Heart left ventricle (tissue), 16 donors: Measurements from ENCODE around the gene ZEB2. TPM values are rescaled to one million over a fixed set of nuclear protein-coding genes. Genes with fewer than 3 reads are reported as not detected.

Experiments used
- ATAC-seq, 4 donors: fragments of 200-7000 bp; cut with Tn5 transposase; one replicate each; pipeline ENCODE4 v1.9.1; 2020 to 2022; ENCODE audit warnings: moderate library complexity in 4 of 4, mild to moderate bottlenecking in 3 of 4, moderate number of reproducible peaks in 1 of 4
- DNase-seq, 5 donors: peaks; one replicate each; pipeline ENCODE4 v3.0.0-alpha.2; 2020
- H3K27ac ChIP-seq, 12 donors: fragments of 200-600 bp; sonication (generic) in 4 of 12; one replicate each; pipeline versions ENCODE4 v1.5.0 to v1.8.0; 2016 to 2022; ENCODE audit warnings: mild to moderate bottlenecking in 2 of 12
- H3K27me3 ChIP-seq, 9 donors: fragments of 200-600 bp; sonication (generic) in 2 of 9; one replicate each; pipeline versions ENCODE4 v1.5.1 to v1.8.0; 2016 to 2022; ENCODE audit warnings: mild to moderate bottlenecking in 3 of 9
- H3K36me3 ChIP-seq, 9 donors: fragments of 200-600 bp; sonication (generic) in 2 of 9; one replicate each; pipeline versions ENCODE4 v1.5.0 to v1.8.0; 2018 to 2022; ENCODE audit warnings: mild to moderate bottlenecking in 2 of 9
- H3K4me1 ChIP-seq, 12 donors: fragments of 200-600 bp; sonication (generic) in 4 of 12; one replicate each; pipeline versions ENCODE4 v1.5.0 to v1.8.0; 2016 to 2022; ENCODE audit warnings: mild to moderate bottlenecking in 3 of 12
- H3K4me3 ChIP-seq, 12 donors: fragments of 200-600 bp; sonication (generic) in 4 of 12; one replicate each; pipeline versions ENCODE4 v1.5.0 to v1.8.0; 2017 to 2022; ENCODE audit warnings: mild to moderate bottlenecking in 9 of 12, moderate library complexity in 4 of 12
- H3K9me3 ChIP-seq, 12 donors: fragments of 200-600 bp; sonication (generic) in 4 of 12; one replicate each; pipeline versions ENCODE4 v1.5.0 to v1.8.0; 2016 to 2022; ENCODE audit warnings: mild to moderate bottlenecking in 1 of 12
- CTCF ChIP-seq, 12 donors: fragments of 200-600 bp; sonication (generic) in 4 of 12; IDR thresholded peaks; one replicate each; pipeline versions ENCODE4 v1.5.0 to v1.8.0; 2018 to 2022; ENCODE audit warnings: antibody characterized with exemption in 12 of 12, mild to moderate bottlenecking in 5 of 12
- POLR2A ChIP-seq, 2 donors: fragments of 450-650 bp; IDR thresholded peaks; one replicate each; pipeline ENCODE4 v1.6.1; 2017; ENCODE audit warnings: antibody characterized with exemption in 2 of 2, mild to moderate bottlenecking in 2 of 2, moderate library complexity in 2 of 2
- WGBS, 4 donors: extraction: QIAGEN DNeasy Blood & Tissue Kit in 2 of 4; methylation state at CpG; one replicate each; pipeline versions ENCODE4 v1.1.5 to v1.1.7; 2013 to 2018; 5-methylcytosine and 5-hydroxymethylcytosine counted together
- intact Hi-C, 10 donors: fragments of 100-400 bp; cut with DNase I; formaldehyde crosslinking; loops; one replicate each; pipeline versions ENCODE4 v1.11.1 to v1.14.2; 2022
- polyA plus RNA-seq, 2 donors: library from polyadenylated mRNA; stranded (reverse); fragments of 200-250 nt; gene quantifications; one replicate each; pipeline ENCODE4 v1.2.3, GENCODE V29; 2013
- total RNA-seq, 9 donors: library from RNA; depleted of rRNA in 2 of 9; stranded (reverse); fragments of >200 nt in 2 of 9; fragmentation: NEBNext Ultra II Directional in 3 of 9; extraction: Animal tissue kit (Norgen Biotek cat#: 25700) in 3 of 9; gene quantifications; one replicate each; pipeline versions ENCODE4 v1.1.0 to v1.2.4, GENCODE V29; 2016 to 2023
- donor health status: ischemic (EF 13 %, LVEDD 7.1; RV severe dilation, severe dysfunction).
- donor health status: healthy with polysubstance abuse.
- donor health status: DM: no; HTN: yes; CAD: no.
- donor health status: DM: no; HTN: no; CAD: no.
- donor health status: ischemic (EF 25% LVEDD 6.9; RV normal size, moderate dysfunction).
- donor health status: ischemic (EF 25% LVEDD 5.7; RV mildly dilated, moderate dysfunction).
- donor health status: healthy.
- donor health status: DM: yes; HTN: yes; CAD: no.
- donor health status: ischemic (EF 35%, LVEDD 5.7; RV mildly dilated, moderate dysfunction).
- donor health status: nonischemic (EF 11% LVEDD 7.7; RV severe dilation, severe dysfunction).
- donor health status: DM: yes; HTN: yes; CAD: no.
- donor health status: PGD.
- donor health status: ischemic (EF 29% LVEDD 5.4; RV normal size, mild dysfunction).
- donor health status: nonischemic (EF 23%, LVEDD 6.1; RV moderate dilation, normal function).

The ZEB2 gene
- total and polyA plus RNA-seq, 11 donors, result 23.1 to 168 (median 82.4) TPM

GRCh38 chr2:144522176-144522896 lies 2.4 kb upstream of the ZEB2 start:
- no peaks in the 10 kb centered on the region for H3K9me3 ChIP-seq
- WGBS, 4 donors, result 39 to 45% (median 43%) methylated on average over 8 of the region's 8 CpGs
- H3K36me3 ChIP-seq, result no peaks in the 10 kb centered on the region
- ATAC-seq (no peak), DNase-seq (no peak)
- H3K27me3 ChIP-seq, result peaks cover 0 to 6% (median 0%) of the 10 kb centered on the region in 9 donors
- peaks cover 0 to 34% (median 6%) of the 10 kb centered on the region in 12 donors for H3K4me1 ChIP-seq
- H3K27ac ChIP-seq, result peak overlapping the region; percentile 62 to 99 (median 90)
- intact Hi-C loops, result loop anchor here in 8 of 10 donors (5.0 to 10.0 kb wide), 12 partner anchors 142 to 1232 kb away; a partner anchor contains a TSS
- no peak for TF ChIP-seq CTCF (IDR thresholded peaks at IDR 0.05)
- TF ChIP-seq POLR2A (IDR thresholded peaks at IDR 0.05), result no peak
- peak overlapping the region in 10 of 12 donors; percentile 51 to 90 (median 78) for H3K4me3 ChIP-seq

GRCh38 chr2:144521686-144522085 lies 1.8 kb upstream of the ZEB2 start:
- peak overlapping the region; percentile 13 to 99 (median 90) for H3K27ac ChIP-seq
- WGBS, 4 donors, result 17 to 29% (median 22%) methylated on average over 4 of the region's 4 CpGs
- no peaks in the 10 kb centered on the region for H3K9me3 ChIP-seq
- intact Hi-C loops, result loop anchor here in 8 of 10 donors (5.0 to 10.0 kb wide), 12 partner anchors 143 to 1233 kb away; a partner anchor contains a TSS
- no peaks in the 10 kb centered on the region for H3K36me3 ChIP-seq
- H3K4me1 ChIP-seq, result peaks cover 0 to 34% (median 6%) of the 10 kb centered on the region in 12 donors
- H3K27me3 ChIP-seq, result peaks cover 0 to 6% (median 0%) of the 10 kb centered on the region in 9 donors
- ATAC-seq (no peak), DNase-seq (no peak)
- TF ChIP-seq CTCF (IDR thresholded peaks at IDR 0.05) (no peak), POLR2A (IDR thresholded peaks at IDR 0.05) (no peak)
- peak overlapping the region in 10 of 12 donors; percentile 6 to 96 (median 82) for H3K4me3 ChIP-seq

- TF ChIP-seq CTCF (IDR thresholded peaks at IDR 0.05) (no peak), POLR2A (IDR thresholded peaks at IDR 0.05) (no peak)
- no peaks in the 10 kb centered on the region for H3K36me3 ChIP-seq
- H3K4me3 ChIP-seq, result peak overlapping the region in 11 of 12 donors; percentile 6 to 96 (median 81)
- peak overlapping the region; percentile 13 to 99 (median 90) for H3K27ac ChIP-seq
- WGBS, 4 donors, result 32 to 42% (median 36%) methylated on average over 8 of the region's 8 CpGs
- peak in 2 of 4 donors; percentile 7 to 40 for ATAC-seq
- no peaks in the 10 kb centered on the region for H3K9me3 ChIP-seq
- H3K4me1 ChIP-seq, result peaks cover 0 to 34% (median 6%) of the 10 kb centered on the region in 12 donors
- peaks cover 0 to 6% (median 0%) of the 10 kb centered on the region in 9 donors for H3K27me3 ChIP-seq
- no peak for DNase-seq
- intact Hi-C loops, result loop anchor here in 8 of 10 donors (5.0 to 10.0 kb wide), 12 partner anchors 144 to 1234 kb away; a partner anchor contains a TSS
Measured at GRCh38 chr2:144520756-144521487, 1.0 kb upstream of the ZEB2 start.

GRCh38 chr2:144519597-144519933 lies 354 bp downstream of the ZEB2 start:
- peaks cover 0 to 26% (median 7%) of the 10 kb centered on the region in 12 donors for H3K4me1 ChIP-seq
- 11 to 14% (median 12%) methylated on average over 3 of the region's 3 CpGs for WGBS, 4 donors

More at GRCh38 chr2:144519597-144519933, 354 bp downstream of the ZEB2 start:
- ATAC-seq (no peak), DNase-seq (no peak)
- TF ChIP-seq CTCF (IDR thresholded peaks at IDR 0.05) (no peak), POLR2A (IDR thresholded peaks at IDR 0.05) (no peak)
- no peaks in the 10 kb centered on the region for H3K9me3 ChIP-seq
- H3K27me3 ChIP-seq, result peaks cover 0 to 6% (median 0%) of the 10 kb centered on the region in 9 donors
- H3K4me3 ChIP-seq, result peak overlapping the region; percentile 63 to 96 (median 82)
- intact Hi-C loops, result loop anchor here in 9 of 10 donors (2.0 to 10.0 kb wide), 10 partner anchors 62 to 1233 kb away; a partner anchor contains a TSS
- peak overlapping the region; percentile 91 to 99 (median 98) for H3K27ac ChIP-seq
- peaks cover 0 to 9% (median 0%) of the 10 kb centered on the region in 9 donors for H3K36me3 ChIP-seq
